ENCODE data around the gene SLC7A4.

Gene SLC7A4

GRCh38 chr22:21038405-21038804, 6.0 kb upstream of the SLC7A4 start:
- DNase-seq = no peak

- DNase-seq = no peak
Measured at GRCh38 chr22:21034989-21035388, 2.6 kb upstream of the SLC7A4 start.

GRCh38 chr22:21033895-21034294, 1.5 kb upstream of the SLC7A4 start:
- DNase-seq = no peak

- no peak for DNase-seq
Measured at GRCh38 chr22:21032868-21033688, 717 bp upstream of the SLC7A4 start.

GRCh38 chr22:21031545-21032036, 770 bp downstream of the SLC7A4 start:
- no peak for DNase-seq

GRCh38 chr22:21030621-21031544, 1.5 kb downstream of the SLC7A4 start:
- no peak for DNase-seq

GRCh38 chr22:21030032-21030431, 2.3 kb downstream of the SLC7A4 start:
- DNase-seq = no peak

GRCh38 chr22:21029486-21030025, 2.8 kb downstream of the SLC7A4 start:
- DNase-seq = no peak

GRCh38 chr22:21028277-21029251, 3.8 kb downstream of the SLC7A4 start:
- no peak for DNase-seq

GRCh38 chr22:21026783-21027692, 5.3 kb downstream of the SLC7A4 start:
- no peak for DNase-seq

GRCh38 chr22:21025763-21026755, 6.3 kb downstream of the SLC7A4 start:
- no peak for DNase-seq

GRCh38 chr22:21025266-21025665, 7.1 kb downstream of the SLC7A4 start:
- DNase-seq = no peak

GRCh38 chr22:21022955-21023614, 9.3 kb downstream of the SLC7A4 start:
- DNase-seq = no peak

GRCh38 chr22:21022507-21022906, 9.9 kb downstream of the SLC7A4 start:
- DNase-seq = no peak

- no peak for DNase-seq
Measured at GRCh38 chr22:21020802-21021429, 11.4 kb downstream of the SLC7A4 start.

- DNase-seq = no peak
Measured at GRCh38 chr22:21018314-21018713, 14.0 kb downstream of the SLC7A4 start.

- DNase-seq = no peak
Measured at GRCh38 chr22:21016644-21017420, 15.5 kb downstream of the SLC7A4 start.
